ENCODE results near the gene NHERF2. TPM values are rescaled to one million over a fixed set of nuclear protein-coding genes. Genes with fewer than 3 reads are reported as not detected.
A peak's percentile ranks its signal among the peaks of the same experiment; 100 is the strongest.

NHERF2 gene
- total and polyA plus RNA-seq, 12 donors: 94.3 to 640 (median 183) TPM

DNA sequence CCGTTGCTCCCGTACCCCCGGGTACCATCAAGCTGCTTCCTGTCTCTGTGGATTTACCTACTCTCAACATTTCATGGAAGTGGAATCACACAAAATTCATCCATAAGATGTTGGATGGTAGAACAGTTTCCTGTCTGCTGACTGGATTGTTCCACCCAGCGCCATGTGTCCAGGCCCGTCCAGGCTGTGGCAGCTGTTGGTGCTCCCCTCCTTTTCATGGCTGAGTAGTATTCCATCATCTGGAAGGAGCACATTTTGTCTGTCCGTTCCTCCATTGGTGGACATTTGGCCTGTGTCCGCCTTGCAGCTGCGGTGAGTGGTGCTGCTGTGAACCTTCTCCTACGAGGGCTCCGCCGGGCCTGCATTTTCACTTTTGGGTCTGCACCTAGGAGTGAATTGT lies 39.4 kb downstream of the NHERF2 start:
- Histone ChIP-seq H3K27me3 (no peaks in the 10 kb centered on the region), H3K4me1 (no peaks in the 10 kb centered on the region), H3K4me3 (no peak overlapping the region), H3K27ac (no peak overlapping the region), H3K36me3 (peaks cover 0 to 98% (median 48%) of the 10 kb centered on the region in 9 donors), H3K9me3 (no peaks in the 10 kb centered on the region)
- no peak for DNase-seq
- no peak for ATAC-seq
- WGBS, 2 donors: 98 to 99% methylated on average over 11 of the region's 11 CpGs
- TF ChIP-seq, protein P1, sequence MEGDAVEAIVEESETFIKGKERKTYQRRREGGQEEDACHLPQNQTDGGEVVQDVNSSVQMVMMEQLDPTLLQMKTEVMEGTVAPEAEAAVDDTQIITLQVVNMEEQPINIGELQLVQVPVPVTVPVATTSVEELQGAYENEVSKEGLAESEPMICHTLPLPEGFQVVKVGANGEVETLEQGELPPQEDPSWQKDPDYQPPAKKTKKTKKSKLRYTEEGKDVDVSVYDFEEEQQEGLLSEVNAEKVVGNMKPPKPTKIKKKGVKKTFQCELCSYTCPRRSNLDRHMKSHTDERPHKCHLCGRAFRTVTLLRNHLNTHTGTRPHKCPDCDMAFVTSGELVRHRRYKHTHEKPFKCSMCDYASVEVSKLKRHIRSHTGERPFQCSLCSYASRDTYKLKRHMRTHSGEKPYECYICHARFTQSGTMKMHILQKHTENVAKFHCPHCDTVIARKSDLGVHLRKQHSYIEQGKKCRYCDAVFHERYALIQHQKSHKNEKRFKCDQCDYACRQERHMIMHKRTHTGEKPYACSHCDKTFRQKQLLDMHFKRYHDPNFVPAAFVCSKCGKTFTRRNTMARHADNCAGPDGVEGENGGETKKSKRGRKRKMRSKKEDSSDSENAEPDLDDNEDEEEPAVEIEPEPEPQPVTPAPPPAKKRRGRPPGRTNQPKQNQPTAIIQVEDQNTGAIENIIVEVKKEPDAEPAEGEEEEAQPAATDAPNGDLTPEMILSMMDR (IDR thresholded peaks at IDR 0.05): no peak
- intact Hi-C loops (cut with DNase I): loop anchor here in 1 of 10 donors (10.0 kb wide), 1 partner anchor 51 kb away; the partner anchor contains the start of gene NPW

DNA sequence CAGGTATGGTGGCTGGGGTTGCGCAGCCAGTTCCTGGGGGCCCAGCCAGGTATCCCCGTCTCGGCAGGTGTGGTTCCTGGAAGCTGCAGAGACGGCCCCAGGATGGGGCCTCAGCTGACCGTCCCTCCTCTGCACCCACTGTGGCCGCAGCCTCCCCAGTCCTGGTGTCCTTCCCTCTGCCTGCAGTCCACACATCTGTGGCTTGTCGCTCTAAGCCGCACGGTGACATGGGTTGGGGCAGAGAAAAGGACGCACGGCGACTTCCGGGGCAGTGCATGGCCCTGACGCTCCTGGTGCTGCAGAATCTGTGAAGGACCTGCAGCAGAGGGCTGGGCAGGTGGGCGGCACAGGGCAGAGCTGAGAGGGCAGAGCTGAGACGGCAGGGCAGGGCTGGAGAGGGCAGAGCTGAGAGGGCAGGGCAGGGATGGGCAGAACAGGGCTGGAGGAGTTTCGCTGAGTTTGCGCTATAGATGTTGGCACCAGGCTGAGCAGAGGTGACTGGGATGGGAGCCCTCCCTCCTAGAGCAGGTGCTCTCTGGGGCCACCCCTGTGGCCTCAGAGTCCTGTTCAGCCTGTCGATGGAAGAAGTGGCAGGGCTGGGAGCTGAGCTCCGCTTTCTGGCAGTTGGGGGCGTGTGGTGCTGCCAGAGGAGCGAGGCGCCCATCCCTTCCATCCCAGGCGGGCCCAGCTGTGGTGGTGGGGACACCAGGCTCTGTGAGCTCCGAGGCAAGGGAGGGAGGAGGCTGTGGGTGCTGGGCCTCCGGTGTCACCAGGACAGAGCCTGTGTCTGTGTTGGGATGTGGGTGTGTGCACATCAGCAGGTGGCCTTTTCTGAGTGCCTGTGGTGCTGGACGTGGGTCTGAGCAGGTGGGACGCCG lies 44.1 kb downstream of the NHERF2 start:
- Histone ChIP-seq H3K4me3 (no peak overlapping the region), H3K4me1 (no peaks in the 10 kb centered on the region), H3K9me3 (no peaks in the 10 kb centered on the region), H3K27me3 (no peaks in the 10 kb centered on the region), H3K27ac (no peak overlapping the region), H3K36me3 (peaks cover 0 to 99% (median 43%) of the 10 kb centered on the region in 9 donors)
- ATAC-seq: peak in 3 of 8 donors; percentile 5 to 11 (median 7)
- no peak for DNase-seq
- intact Hi-C loops (cut with DNase I): no loop called here
- TF ChIP-seq, protein P1 (IDR thresholded peaks at IDR 0.05): no peak
- WGBS, 2 donors: 94 to 95% methylated on average over 27 to 29 of the region's 29 CpGs

DNA sequence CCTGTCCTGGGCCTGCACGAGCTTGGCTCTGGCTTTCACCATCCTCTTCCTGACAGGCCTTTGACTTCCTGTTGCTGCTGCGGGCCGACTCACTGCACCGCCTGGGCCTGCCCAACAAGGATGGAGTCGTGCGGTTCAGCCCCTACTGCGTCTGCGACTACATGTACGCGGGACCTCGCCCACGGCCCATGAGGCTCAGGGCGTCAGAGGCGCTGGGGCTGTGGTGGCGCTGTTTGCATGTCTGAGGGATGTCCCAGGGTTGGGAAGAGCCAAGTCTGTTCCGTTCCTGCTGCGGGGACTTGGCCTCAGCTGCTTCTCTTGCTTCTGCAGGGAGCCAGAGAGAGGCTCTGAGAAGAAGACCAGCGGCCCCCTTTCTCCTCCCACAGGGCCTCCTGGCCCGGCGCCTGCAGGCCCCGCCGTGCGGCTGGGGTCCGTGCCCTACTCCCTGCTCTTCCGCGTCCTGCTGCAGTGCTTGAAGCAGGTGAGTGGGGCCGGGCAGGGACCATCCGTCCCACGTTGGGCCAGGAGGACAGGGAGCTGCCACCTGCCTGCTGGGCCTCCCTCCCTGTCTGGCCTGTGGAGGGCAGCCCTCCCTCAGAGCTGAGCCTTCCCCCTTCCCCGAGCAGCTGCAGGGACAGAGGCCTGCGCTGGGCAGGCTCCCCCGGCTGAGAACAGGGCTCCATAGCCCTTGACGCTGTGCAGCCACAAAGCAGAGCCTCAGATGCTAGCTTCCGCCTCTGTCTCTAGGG lies 44.9 kb downstream of the NHERF2 start:
- intact Hi-C loops (cut with DNase I): no loop called here
- TF ChIP-seq, protein P1 (IDR thresholded peaks at IDR 0.05): no peak
- peaks cover 0 to 99% (median 46%) of the 10 kb centered on the region in 9 donors for H3K36me3 ChIP-seq
- DNase-seq (no peak), ATAC-seq (peak in 5 of 8 donors; percentile 8 to 24 (median 14))
- WGBS, 2 donors: 78 to 83% methylated on average over 33 to 34 of the region's 34 CpGs
- H3K27me3 ChIP-seq: no peaks in the 10 kb centered on the region
- no peaks in the 10 kb centered on the region for H3K4me1 ChIP-seq
- H3K4me3 ChIP-seq: no peak overlapping the region
- H3K9me3 ChIP-seq: no peaks in the 10 kb centered on the region
- no peak overlapping the region for H3K27ac ChIP-seq

DNA sequence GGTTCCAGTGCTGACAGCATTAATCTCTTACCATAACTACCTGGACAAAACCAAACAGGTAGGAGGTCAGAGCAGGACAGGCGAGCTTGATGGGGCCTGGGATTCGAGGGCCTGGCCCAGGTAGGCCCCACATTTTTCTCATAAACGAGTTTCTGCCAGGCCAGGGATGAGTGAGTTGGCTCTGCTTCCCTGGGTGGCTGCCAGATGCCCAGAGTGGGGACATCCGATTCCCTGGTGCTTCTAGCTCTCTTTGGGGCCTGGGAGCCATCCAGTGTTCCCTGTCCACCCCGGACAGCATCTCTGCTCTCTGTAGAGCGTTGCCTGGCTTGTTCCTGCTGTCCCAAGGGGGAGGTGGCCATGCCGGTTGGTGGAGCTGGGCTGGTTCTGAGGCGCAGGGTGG lies 46.2 kb downstream of the NHERF2 start:
- Histone ChIP-seq H3K9me3 (no peaks in the 10 kb centered on the region), H3K4me1 (no peaks in the 10 kb centered on the region), H3K27me3 (no peaks in the 10 kb centered on the region), H3K27ac (no peak overlapping the region), H3K36me3 (peaks cover 0 to 100% (median 39%) of the 10 kb centered on the region in 9 donors), H3K4me3 (no peak overlapping the region)
- no peak for ATAC-seq
- 83 to 84% methylated on average over 8 of the region's 8 CpGs for WGBS, 2 donors
- intact Hi-C loops (cut with DNase I): no loop called here
- TF ChIP-seq, protein P1 (IDR thresholded peaks at IDR 0.05): no peak
- DNase-seq: no peak
